Measurements from ENCODE around the gene UTS2B.

Gene UTS2B

GRCh38 chr3:191352014-191352413 is 21.7 kb upstream of the UTS2B start:
- DNase-seq (ENCODE audit: low read depth): no peak

GRCh38 chr3:191350396-191351090 is 20.2 kb upstream of the UTS2B start:
- no peak for DNase-seq (ENCODE audit: low read depth)

GRCh38 chr3:191348098-191348497 is 17.8 kb upstream of the UTS2B start:
- no peak for DNase-seq (ENCODE audit: low read depth)

- DNase-seq (ENCODE audit: low read depth): no peak
These were observed 16.9 kb upstream of the UTS2B start for GRCh38 chr3:191347228-191347627.

GRCh38 chr3:191345334-191345733 is 15.0 kb upstream of the UTS2B start:
- no peak for DNase-seq (ENCODE audit: low read depth)

- no peak for DNase-seq (ENCODE audit: low read depth)
These were observed 13.6 kb upstream of the UTS2B start for GRCh38 chr3:191343913-191344312.

GRCh38 chr3:191343115-191343514 is 12.8 kb upstream of the UTS2B start:
- no peak for DNase-seq (ENCODE audit: low read depth)

- no peak for DNase-seq (ENCODE audit: low read depth)
These were observed 12.1 kb upstream of the UTS2B start for GRCh38 chr3:191342411-191342810.

GRCh38 chr3:191342006-191342405 is 11.7 kb upstream of the UTS2B start:
- no peak for DNase-seq (ENCODE audit: low read depth)

- no peak for DNase-seq (ENCODE audit: low read depth)
These were observed 10.6 kb upstream of the UTS2B start for GRCh38 chr3:191340966-191341365.

- DNase-seq (ENCODE audit: low read depth): no peak
These were observed 10.0 kb upstream of the UTS2B start for GRCh38 chr3:191340351-191340750.

- DNase-seq (ENCODE audit: low read depth): no peak
These were observed 9.1 kb upstream of the UTS2B start for GRCh38 chr3:191339316-191339917.

- DNase-seq (ENCODE audit: low read depth): no peak
These were observed 7.8 kb upstream of the UTS2B start for GRCh38 chr3:191338177-191338488.

- DNase-seq (ENCODE audit: low read depth): no peak
These were observed 6.5 kb upstream of the UTS2B start for GRCh38 chr3:191336833-191337232.

GRCh38 chr3:191334346-191334893 is 4.1 kb upstream of the UTS2B start:
- DNase-seq (ENCODE audit: low read depth): no peak

GRCh38 chr3:191333298-191333880 is 3.1 kb upstream of the UTS2B start:
- no peak for DNase-seq (ENCODE audit: low read depth)

GRCh38 chr3:191331388-191331787 is 1.1 kb upstream of the UTS2B start:
- DNase-seq (ENCODE audit: low read depth): no peak

GRCh38 chr3:191330530-191331048 is 263 bp upstream of the UTS2B start:
- peak; percentile 59 for DNase-seq (ENCODE audit: low read depth)

GRCh38 chr3:191328962-191329653 is 1.2 kb downstream of the UTS2B start, which contains the start of gene CCDC50:
TSS of gene CCDC50 (plus strand) at chr3:191329394. CDS start at chr3:191329675, 281 bp downstream.
- no peak for DNase-seq (ENCODE audit: low read depth)

GRCh38 chr3:191328383-191328961 is 1.9 kb downstream of the UTS2B start:
- DNase-seq (ENCODE audit: low read depth): no peak

GRCh38 chr3:191327526-191327925 is 2.8 kb downstream of the UTS2B start:
- DNase-seq (ENCODE audit: low read depth): no peak

GRCh38 chr3:191324936-191325335 is 5.4 kb downstream of the UTS2B start:
- no peak for DNase-seq (ENCODE audit: low read depth)

Measured in non-pigmented ciliary epithelial cell (primary cell).